Tibial nerve (tissue), 4 donors: ENCODE results near the gene KNG1. TPM values are rescaled to one million over a fixed set of nuclear protein-coding genes. Genes with fewer than 3 reads are reported as not detected.
"Not testable (repeated sequence)": the region's sequence is repeated elsewhere in the genome, so short reads cannot be mapped to it uniquely, and the experiment has no call there.

Experiments used
- DNase-seq, 2 donors: peaks; one replicate each; pipeline ENCODE4 v3.0.0-alpha.2; 2019; ENCODE audit warnings: low spot score in 2 of 2
- H3K27ac ChIP-seq, 4 donors: fragments of 200-600 bp; sonication (generic) in 3 of 4; one replicate each; pipeline ENCODE4 v1.5.1; 2017 to 2019; ENCODE audit warnings: mild to moderate bottlenecking in 1 of 4
- H3K27me3 ChIP-seq, 2 donors: fragments of 200-600 bp; sonication (generic) in 1 of 2; one replicate each; pipeline versions ENCODE4 v1.5.1 to v1.6.0; 2017 to 2019
- H3K36me3 ChIP-seq, 3 donors: fragments of 200-600 bp; sonication (generic); one replicate each; pipeline ENCODE4 v1.5.1; 2018 to 2019
- H3K4me1 ChIP-seq, 4 donors: fragments of 200-600 bp; sonication (generic) in 3 of 4; one replicate each; pipeline ENCODE4 v1.5.1; 2017 to 2019
- H3K4me3 ChIP-seq, 4 donors: fragments of 200-600 bp; sonication (generic) in 3 of 4; one replicate each; pipeline ENCODE4 v1.5.1; 2017 to 2019; ENCODE audit warnings: mild to moderate bottlenecking in 1 of 4, moderate library complexity in 1 of 4
- H3K9me3 ChIP-seq, 4 donors: fragments of 200-600 bp; sonication (generic) in 3 of 4; one replicate each; pipeline ENCODE4 v1.5.1; 2017 to 2019
- EP300 ChIP-seq, 2 donors: sonication (generic); formaldehyde crosslinking; IDR thresholded peaks; one replicate each; pipeline ENCODE4 v1.6.1; 2017; ENCODE audit warnings: antibody characterized with exemption in 2 of 2, mild to moderate bottlenecking in 1 of 2
- POLR2A ChIP-seq, 2 donors: fragments of 450-650 bp; IDR thresholded peaks; one replicate each; pipeline ENCODE4 v1.6.1; 2017; ENCODE audit warnings: antibody characterized with exemption in 2 of 2, mild to moderate bottlenecking in 2 of 2, moderate library complexity in 2 of 2
- WGBS, 2 donors: methylation state at CpG; one replicate each; pipeline ENCODE4 v1.1.5; 2018; 5-methylcytosine and 5-hydroxymethylcytosine counted together
- total RNA-seq, 4 donors: library from RNA; depleted of rRNA; stranded (reverse); fragments of >200 nt; gene quantifications; one replicate each; pipeline ENCODE4 v1.1.0, GENCODE V29; 2016
- TF ChIP-seq, protein P1 (sequence below), 5 experiments: fragments of 200-600 bp in 3 of 5; fragments of 450-650 bp in 2 of 5; sonication (generic) in 3 of 5; IDR thresholded peaks; one replicate each; pipeline ENCODE4 v1.5.1; 2016 to 2019; ENCODE audit warnings: antibody characterized with exemption in 5 of 5, mild to moderate bottlenecking in 3 of 5, moderate library complexity in 2 of 5

The KNG1 gene
- total RNA-seq, 4 donors from 2014 or later: not detected

DNA sequence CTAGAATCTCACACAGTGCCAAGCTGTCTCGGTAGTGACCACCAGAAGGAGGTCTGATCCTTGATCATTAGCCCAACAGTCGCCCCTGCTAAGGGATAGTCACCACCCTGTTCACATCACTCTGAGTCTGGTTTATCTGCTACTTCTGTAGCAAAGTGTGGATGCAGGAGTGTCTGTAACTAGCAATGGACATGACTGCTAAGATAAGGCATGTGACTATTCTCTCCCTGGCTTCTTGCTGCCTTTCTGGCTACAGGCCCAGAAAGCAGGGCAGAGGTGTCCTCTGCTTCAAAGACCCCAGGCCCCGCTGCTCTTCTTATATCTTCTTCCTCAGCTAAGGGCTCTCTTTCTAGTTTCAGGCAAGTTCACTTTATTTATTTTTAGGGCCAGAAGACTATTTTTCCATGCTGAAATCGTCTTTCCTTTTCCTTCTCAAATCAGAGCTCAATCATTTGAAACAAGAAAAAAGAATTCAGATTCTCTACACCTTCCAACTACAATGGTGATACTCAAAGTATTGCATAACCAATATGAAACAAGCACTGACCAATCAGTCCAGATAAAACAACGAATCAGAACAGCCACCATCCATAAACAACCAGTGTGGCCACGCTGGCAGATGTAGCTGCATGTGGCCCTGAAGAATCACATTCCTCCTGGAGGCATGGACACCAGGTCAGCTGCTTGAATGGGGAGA lies 8.0 kb upstream of the KNG1 start:
- Histone ChIP-seq H3K9me3 (no peaks in the 10 kb centered on the region), H3K27ac (no peak overlapping the region), H3K36me3 (no peaks in the 10 kb centered on the region), H3K4me3 (no peak overlapping the region), H3K4me1 (no peaks in the 10 kb centered on the region), H3K27me3 (no peaks in the 10 kb centered on the region)
- WGBS, 2 donors: 68 to 80% methylated on average over 6 of the region's 6 CpGs
- no peak for DNase-seq
- TF ChIP-seq EP300 (IDR thresholded peaks at IDR 0.05): no peak
- no peak for TF ChIP-seq POLR2A (IDR thresholded peaks at IDR 0.05)
- TF ChIP-seq, protein P1, sequence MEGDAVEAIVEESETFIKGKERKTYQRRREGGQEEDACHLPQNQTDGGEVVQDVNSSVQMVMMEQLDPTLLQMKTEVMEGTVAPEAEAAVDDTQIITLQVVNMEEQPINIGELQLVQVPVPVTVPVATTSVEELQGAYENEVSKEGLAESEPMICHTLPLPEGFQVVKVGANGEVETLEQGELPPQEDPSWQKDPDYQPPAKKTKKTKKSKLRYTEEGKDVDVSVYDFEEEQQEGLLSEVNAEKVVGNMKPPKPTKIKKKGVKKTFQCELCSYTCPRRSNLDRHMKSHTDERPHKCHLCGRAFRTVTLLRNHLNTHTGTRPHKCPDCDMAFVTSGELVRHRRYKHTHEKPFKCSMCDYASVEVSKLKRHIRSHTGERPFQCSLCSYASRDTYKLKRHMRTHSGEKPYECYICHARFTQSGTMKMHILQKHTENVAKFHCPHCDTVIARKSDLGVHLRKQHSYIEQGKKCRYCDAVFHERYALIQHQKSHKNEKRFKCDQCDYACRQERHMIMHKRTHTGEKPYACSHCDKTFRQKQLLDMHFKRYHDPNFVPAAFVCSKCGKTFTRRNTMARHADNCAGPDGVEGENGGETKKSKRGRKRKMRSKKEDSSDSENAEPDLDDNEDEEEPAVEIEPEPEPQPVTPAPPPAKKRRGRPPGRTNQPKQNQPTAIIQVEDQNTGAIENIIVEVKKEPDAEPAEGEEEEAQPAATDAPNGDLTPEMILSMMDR (IDR thresholded peaks at IDR 0.05): no peak

DNA sequence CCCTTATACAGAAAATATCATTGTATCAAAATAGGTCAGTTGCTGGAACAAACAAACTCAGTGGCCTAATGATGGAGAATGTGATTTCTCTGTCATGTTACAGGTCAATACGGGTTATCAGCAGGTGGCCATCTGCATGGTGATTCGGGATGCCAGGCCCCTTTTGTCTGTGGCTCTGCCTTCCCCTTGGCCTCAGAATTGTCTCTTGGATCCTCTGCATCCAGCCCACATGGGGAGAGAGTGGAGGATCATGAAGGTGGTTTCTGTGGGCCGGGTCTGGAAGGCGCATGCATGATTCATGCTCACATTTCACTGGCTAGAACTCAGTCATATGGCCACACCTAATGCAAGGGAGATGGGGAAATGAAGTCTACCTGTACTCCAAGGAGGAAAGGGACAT lies 6.5 kb upstream of the KNG1 start:
- not testable (repeated sequence) for H3K27ac ChIP-seq, H3K27me3 ChIP-seq, H3K4me3 ChIP-seq, H3K4me1 ChIP-seq, H3K36me3 ChIP-seq, H3K9me3 ChIP-seq, DNase-seq
- 53 to 80% methylated on average over 4 of the region's 4 CpGs for WGBS, 2 donors

DNA sequence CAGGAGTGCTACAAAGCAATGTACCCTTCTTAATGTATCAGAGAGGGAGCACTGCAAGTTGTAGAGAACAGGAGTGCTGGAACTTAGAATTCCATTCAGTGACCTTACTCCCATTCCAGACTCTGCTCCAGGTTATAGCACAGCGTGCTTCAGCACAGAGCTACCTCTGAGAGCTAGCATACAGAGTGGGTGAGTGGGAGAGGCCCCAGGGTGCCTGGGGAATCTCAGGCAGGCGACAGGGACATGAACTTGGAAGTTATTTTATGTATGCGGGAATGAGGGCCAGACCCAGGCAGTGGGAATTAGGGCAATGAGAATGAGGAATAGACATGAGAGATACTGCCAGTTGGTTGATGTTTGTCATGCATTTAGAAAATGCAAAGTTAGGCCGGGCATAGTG lies 3.7 kb upstream of the KNG1 start:
- no peak for TF ChIP-seq EP300 (IDR thresholded peaks at IDR 0.05)
- no peak for TF ChIP-seq POLR2A (IDR thresholded peaks at IDR 0.05)
- TF ChIP-seq, protein P1 (IDR thresholded peaks at IDR 0.05): no peak
- 68 to 74% methylated on average over 4 of the region's 4 CpGs for WGBS, 2 donors
- no peak overlapping the region for H3K27ac ChIP-seq
- no peaks in the 10 kb centered on the region for H3K27me3 ChIP-seq
- no peak overlapping the region for H3K4me3 ChIP-seq
- H3K9me3 ChIP-seq: no peaks in the 10 kb centered on the region
- no peak for DNase-seq
- H3K36me3 ChIP-seq: no peaks in the 10 kb centered on the region
- no peaks in the 10 kb centered on the region for H3K4me1 ChIP-seq

DNA sequence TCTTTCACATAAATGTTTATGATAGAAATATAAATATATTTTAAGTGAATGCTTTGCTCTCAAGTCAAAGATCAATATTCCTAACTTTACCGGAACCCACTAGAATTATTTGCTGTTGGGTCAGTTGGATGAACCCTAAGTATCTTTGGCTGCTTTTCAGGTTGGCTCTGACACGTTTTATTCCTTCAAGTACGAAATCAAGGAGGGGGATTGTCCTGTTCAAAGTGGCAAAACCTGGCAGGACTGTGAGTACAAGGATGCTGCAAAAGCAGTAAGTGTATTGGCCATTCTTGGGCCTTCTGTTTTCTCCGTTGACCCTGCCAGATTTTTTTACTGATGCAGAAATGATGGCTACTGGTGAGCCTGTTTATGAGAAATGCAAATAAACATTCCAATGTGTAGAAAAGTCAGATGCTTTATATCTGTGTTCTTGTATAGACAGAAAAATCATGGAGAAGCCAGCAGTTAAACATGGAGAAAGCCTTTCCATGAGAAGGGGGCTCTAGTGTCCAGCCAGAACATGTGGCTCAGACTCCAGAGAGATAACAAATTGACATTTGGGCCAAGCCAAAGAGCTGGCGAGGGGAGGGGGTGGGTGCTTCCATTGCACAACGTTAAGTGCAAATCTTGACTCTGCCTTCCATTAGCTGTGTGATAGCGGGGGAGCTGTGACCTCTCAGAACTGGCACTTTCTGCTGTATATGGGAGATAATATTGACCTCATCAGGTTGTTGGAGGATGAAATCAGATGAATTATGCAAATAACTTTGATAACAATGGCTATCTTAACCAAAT lies 3.0 kb downstream of the KNG1 start:
- H3K9me3 ChIP-seq: no peaks in the 10 kb centered on the region
- WGBS, 2 donors: 48 to 61% methylated on average over 7 of the region's 7 CpGs

DNA sequence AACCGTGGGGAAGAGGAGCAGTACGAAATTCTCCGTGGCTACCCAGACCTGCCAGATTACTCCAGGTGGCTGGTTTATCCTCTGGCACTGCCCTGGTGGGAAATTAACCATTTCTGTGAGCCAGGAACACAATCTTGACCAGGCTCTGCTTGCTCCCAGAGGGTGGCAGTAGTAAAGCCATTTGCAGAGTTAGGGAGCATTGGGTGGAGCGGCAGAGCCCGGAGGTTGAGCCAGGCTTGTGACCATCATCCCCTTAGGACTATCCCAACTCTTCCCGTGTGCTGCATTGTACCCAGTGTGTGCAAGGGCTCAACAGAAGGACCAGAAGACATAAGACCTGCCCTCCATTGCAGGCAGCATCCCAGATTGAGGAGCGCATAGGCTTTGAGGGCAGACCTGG lies 5.3 kb downstream of the KNG1 start:
- 33 to 64% methylated on average over 7 of the region's 7 CpGs for WGBS, 2 donors
- Histone ChIP-seq H3K4me3 (no peak overlapping the region), H3K27ac (no peak overlapping the region), H3K36me3 (no peaks in the 10 kb centered on the region), H3K4me1 (no peaks in the 10 kb centered on the region), H3K27me3 (peaks cover 0 to 3% of the 10 kb centered on the region in 2 donors), H3K9me3 (no peaks in the 10 kb centered on the region)
- no peak for DNase-seq
- TF ChIP-seq, protein P1 (IDR thresholded peaks at IDR 0.05): no peak
- no peak for TF ChIP-seq POLR2A (IDR thresholded peaks at IDR 0.05)
- TF ChIP-seq EP300 (IDR thresholded peaks at IDR 0.05): no peak

More for the DNA sequence above, 3.0 kb downstream of the KNG1 start:
- Histone ChIP-seq H3K4me1 (no peaks in the 10 kb centered on the region), H3K27ac (no peak overlapping the region), H3K36me3 (no peaks in the 10 kb centered on the region), H3K4me3 (no peak overlapping the region), H3K27me3 (peaks cover 0 to 3% of the 10 kb centered on the region in 2 donors)
- TF ChIP-seq POLR2A (IDR thresholded peaks at IDR 0.05): no peak
- TF ChIP-seq EP300 (IDR thresholded peaks at IDR 0.05): no peak
- TF ChIP-seq, protein P1 (IDR thresholded peaks at IDR 0.05): no peak
- no peak for DNase-seq
